K562 (cell line): ENCODE data around the gene RNF26. TPM values are rescaled to one million over a fixed set of nuclear protein-coding genes. Genes with fewer than 3 reads are reported as not detected.

Experiments
- ASH1L ChIP-seq: fragments of 450-650 bp; IDR thresholded peaks from 2 replicates; pipeline ENCODE4 v1.6.1; 2018; ENCODE audit warnings: borderline replicate concordance, mild to moderate bottlenecking, low read depth; ENCODE audit not compliant: partially characterized antibody
- C11orf30 ChIP-seq: fragments of 450-650 bp; IDR thresholded peaks from 2 replicates; pipeline ENCODE4 v1.6.1; 2016; ENCODE audit warnings: low read depth, mild to moderate bottlenecking
- DPF2 ChIP-seq: fragments of 450-650 bp; IDR thresholded peaks from 2 replicates; pipeline ENCODE4 v1.6.1; 2016
- ETS2 ChIP-seq: IDR thresholded peaks from 2 replicates; pipeline ENCODE4 v1.6.1; 2016; ENCODE audit warnings: borderline replicate concordance, missing genetic modification characterization, mild to moderate bottlenecking, moderate library complexity, missing compliant biosample characterization; ENCODE audit not compliant: poor library complexity, severe bottlenecking
- HMG20B ChIP-seq: fragments of 250-450 bp; sonication (Bioruptor Pico); IDR thresholded peaks from 2 replicates; pipeline ENCODE4 v1.5.0; 2021; ENCODE audit warnings: mild to moderate bottlenecking
- NONO ChIP-seq, 2 experiments: fragments of 200-400 bp in 1 of 2; fragments of 450-650 bp in 1 of 2; formaldehyde crosslinking in 1 of 2; IDR thresholded peaks; 2 replicates each; pipeline ENCODE4 v1.6.1; 2017; ENCODE audit warnings: low read depth in 2 of 2, mild to moderate bottlenecking in 2 of 2, moderate library complexity in 2 of 2, low read length in 1 of 2
- RAD51 ChIP-seq: fragments of 450-650 bp; IDR thresholded peaks from 2 replicates; pipeline ENCODE4 v1.7.1; 2016; ENCODE audit warnings: low read depth, mild to moderate bottlenecking, borderline replicate concordance
- STAT5B ChIP-seq: fragments of 250-450 bp; sonication (Bioruptor Pico); IDR thresholded peaks from 2 replicates; pipeline ENCODE4 v1.8.0; 2021; ENCODE audit warnings: mild to moderate bottlenecking, inconsistent platforms
- TAF7 ChIP-seq: fragments of 450-650 bp; IDR thresholded peaks from 2 replicates; pipeline ENCODE4 v1.6.1; 2016; ENCODE audit warnings: missing genetic modification characterization, missing compliant biosample characterization
- TAF9B ChIP-seq: fragments of 450-650 bp; IDR thresholded peaks from 2 replicates; pipeline ENCODE4 v1.6.1; 2018; ENCODE audit warnings: mild to moderate bottlenecking; ENCODE audit not compliant: partially characterized antibody
- THRB ChIP-seq: fragments of 450-650 bp; formaldehyde crosslinking; conservative IDR thresholded peaks from 2 replicates; pipeline ENCODE4 v1.4.0; 2022; ENCODE audit warnings: mild to moderate bottlenecking, missing genetic modification characterization
- ZBTB40 ChIP-seq, 2 experiments: fragments of 450-650 bp in 1 of 2; sonication (generic) in 1 of 2; formaldehyde crosslinking in 1 of 2; IDR thresholded peaks; 2 replicates each; pipeline versions ENCODE4 v1.7.1 to v1.9.0; 2016 to 2022; ENCODE audit warnings: inconsistent platforms in 1 of 2, mild to moderate bottlenecking in 1 of 2, missing genetic modification reagents in 1 of 2
- ZC3H8 ChIP-seq: fragments of 450-650 bp; IDR thresholded peaks from 2 replicates; pipeline ENCODE4 v1.6.1; 2017
- ZKSCAN3 ChIP-seq: fragments of 250-450 bp; sonication (Bioruptor Pico); IDR thresholded peaks from 2 replicates; pipeline ENCODE4 v1.4.0; 2020
- polyA plus RNA-seq, 8 experiments: library from polyadenylated mRNA; depleted of rRNA in 4 of 8; stranded (reverse) in 5 of 8; unstranded in 3 of 8; fragments of >200 nt; fragmentation: Nextera tagmentation in 2 of 8; fragmentation: Illumina TruSeq in 1 of 8; extraction: Ambion mirVana in 2 of 8; extraction: Trizol in 1 of 8; gene quantifications; 2 replicates each; pipeline versions ENCODE4 v1.2.1 to v1.2.3, GENCODE V29; 2011 to 2014; ENCODE audit warnings: inconsistent platforms in 1 of 8, missing spikeins in 1 of 8
- total RNA-seq, 7 experiments: library from RNA; depleted of rRNA in 6 of 7; stranded (reverse); fragments of >200 nt in 6 of 7; fragmentation: Illumina TruSeq in 2 of 7; extraction: Trizol in 2 of 7; gene quantifications; 2 replicates each; pipeline versions ENCODE4 v1.2.1 to v1.2.3, GENCODE V29; 2011 to 2021; ENCODE audit warnings: low replicate concordance in 1 of 7
- TF ChIP-seq, protein P1 (sequence below): fragments of 250-450 bp; sonication (Bioruptor Pico); IDR thresholded peaks from 2 replicates; pipeline ENCODE4 v1.8.0; 2022; ENCODE audit warnings: inconsistent platforms

RNF26 gene
- total and polyA plus RNA-seq, 9 of the 15 experiments (the other 6 are each of a cell fraction or from before 2014, with no cell fraction given) = 5.3 to 53.6 (median 12.7) TPM

DNA sequence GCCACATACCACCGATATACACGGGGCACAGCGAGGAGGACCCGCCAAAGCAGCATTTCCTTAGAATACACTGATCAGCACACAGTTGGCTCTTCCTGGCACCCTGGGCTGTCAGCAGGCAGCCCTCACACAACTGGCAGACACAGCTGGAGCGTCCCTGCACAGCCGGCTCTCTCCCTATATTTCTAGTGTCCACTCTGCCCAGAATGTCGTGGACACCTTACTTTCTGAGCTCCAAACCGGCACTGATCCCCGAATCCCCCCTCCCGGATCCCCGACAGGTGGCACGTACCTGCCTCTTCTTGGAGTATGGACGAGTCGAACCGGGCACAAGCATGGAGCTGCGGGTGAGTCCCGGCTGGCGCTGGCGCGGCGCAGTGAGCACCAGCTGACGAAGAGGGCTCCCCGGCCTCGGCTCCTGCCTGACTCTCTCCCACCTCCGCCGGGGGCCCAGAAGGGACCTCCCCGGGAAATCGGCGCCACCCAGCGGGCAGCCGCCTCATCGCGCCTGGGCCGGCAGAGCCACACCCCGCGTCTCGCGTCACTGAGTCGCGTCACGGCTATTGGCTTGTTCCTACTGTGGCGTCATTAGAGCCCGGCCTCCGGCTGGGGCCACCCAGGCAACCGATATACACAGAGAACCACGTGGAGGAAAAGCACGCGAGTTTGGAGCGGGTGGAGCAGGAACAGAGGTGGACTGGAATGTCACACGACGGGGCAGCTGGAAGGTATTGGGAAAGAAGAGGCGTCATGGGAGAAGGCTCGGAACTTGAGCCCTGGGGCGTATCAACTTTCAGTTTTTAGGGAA, 47.1 kb downstream of the RNF26 start, which contains the start of gene USP2 (continued):
- TF ChIP-seq ZBTB40 (IDR thresholded peaks at IDR 0.05) = 0 out of 2 replicates have a peak, but pooled peaks have one; percentile 34
- TF ChIP-seq ZBTB40 (CRISPR knock-in tag; IDR thresholded peaks at IDR 0.05) = no peak
- TF ChIP-seq RAD51 = peak; percentile 53; the same call in 1 of the 2 replicates
- TF ChIP-seq DPF2 = no peak; the same call in 1 of the 2 replicates
- no peak for TF ChIP-seq STAT5B (CRISPR knock-in tag)
- TF ChIP-seq C11orf30 = no peak; the same call in 1 of the 2 replicates
- TF ChIP-seq ASH1L = no peak
- no peak for TF ChIP-seq ZC3H8
- no peak for TF ChIP-seq HMG20B (CRISPR knock-in tag)
- TF ChIP-seq THRB (CRISPR knock-in tag) = no peak
- TF ChIP-seq ZKSCAN3 (CRISPR knock-in tag) = no peak
- TF ChIP-seq, protein P1, sequence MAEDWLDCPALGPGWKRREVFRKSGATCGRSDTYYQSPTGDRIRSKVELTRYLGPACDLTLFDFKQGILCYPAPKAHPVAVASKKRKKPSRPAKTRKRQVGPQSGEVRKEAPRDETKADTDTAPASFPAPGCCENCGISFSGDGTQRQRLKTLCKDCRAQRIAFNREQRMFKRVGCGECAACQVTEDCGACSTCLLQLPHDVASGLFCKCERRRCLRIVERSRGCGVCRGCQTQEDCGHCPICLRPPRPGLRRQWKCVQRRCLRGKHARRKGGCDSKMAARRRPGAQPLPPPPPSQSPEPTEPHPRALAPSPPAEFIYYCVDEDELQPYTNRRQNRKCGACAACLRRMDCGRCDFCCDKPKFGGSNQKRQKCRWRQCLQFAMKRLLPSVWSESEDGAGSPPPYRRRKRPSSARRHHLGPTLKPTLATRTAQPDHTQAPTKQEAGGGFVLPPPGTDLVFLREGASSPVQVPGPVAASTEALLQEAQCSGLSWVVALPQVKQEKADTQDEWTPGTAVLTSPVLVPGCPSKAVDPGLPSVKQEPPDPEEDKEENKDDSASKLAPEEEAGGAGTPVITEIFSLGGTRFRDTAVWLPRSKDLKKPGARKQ = no peak
- TF ChIP-seq TAF9B = peak; percentile 15
- TF ChIP-seq ETS2 (tag) = no peak
- no peak for TF ChIP-seq TAF7 (tag)
- TF ChIP-seq NONO (IDR thresholded peaks at IDR 0.05; ENCODE audit: low read depth in 2 of 2, low read length in 1 of 2) = peak in 1 of 2 experiments; percentile 60; a peak in 1 of 4 replicates
